Measurements from ENCODE around the gene KCNH3.

The KCNH3 gene

DNA sequence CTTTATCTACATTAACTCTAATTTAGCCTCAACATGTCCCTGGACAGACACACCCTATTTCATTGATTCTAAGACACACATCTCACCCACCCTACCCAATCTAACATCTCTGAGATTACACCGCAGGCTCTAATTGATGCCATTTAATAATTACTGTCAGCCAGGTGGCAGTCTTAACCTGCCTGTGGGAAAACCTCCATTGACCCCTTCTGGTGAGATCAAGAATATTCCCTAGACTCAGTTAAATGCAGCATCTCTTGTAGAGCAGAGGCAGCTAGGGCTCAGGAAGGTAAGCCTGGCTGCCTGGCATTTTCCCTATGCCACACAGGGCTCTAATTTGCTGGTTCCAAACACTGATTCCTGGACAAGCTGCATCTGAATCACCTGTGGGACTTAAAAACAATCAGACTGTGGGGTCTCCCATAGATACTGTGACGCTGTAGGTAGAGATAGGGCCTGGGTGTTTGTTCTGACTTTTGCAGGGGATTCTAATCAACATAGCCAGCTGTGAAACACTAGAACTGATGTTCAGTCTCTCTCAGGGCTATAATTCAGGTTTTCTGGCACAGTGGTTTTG lies 14.8 kb downstream of the KCNH3 start:
- no peak overlapping the region for H3K27ac ChIP-seq
- TF ChIP-seq ZFX (IDR thresholded peaks at IDR 0.05; ENCODE audit: borderline replicate concordance): no peak
- TF ChIP-seq, protein P1, sequence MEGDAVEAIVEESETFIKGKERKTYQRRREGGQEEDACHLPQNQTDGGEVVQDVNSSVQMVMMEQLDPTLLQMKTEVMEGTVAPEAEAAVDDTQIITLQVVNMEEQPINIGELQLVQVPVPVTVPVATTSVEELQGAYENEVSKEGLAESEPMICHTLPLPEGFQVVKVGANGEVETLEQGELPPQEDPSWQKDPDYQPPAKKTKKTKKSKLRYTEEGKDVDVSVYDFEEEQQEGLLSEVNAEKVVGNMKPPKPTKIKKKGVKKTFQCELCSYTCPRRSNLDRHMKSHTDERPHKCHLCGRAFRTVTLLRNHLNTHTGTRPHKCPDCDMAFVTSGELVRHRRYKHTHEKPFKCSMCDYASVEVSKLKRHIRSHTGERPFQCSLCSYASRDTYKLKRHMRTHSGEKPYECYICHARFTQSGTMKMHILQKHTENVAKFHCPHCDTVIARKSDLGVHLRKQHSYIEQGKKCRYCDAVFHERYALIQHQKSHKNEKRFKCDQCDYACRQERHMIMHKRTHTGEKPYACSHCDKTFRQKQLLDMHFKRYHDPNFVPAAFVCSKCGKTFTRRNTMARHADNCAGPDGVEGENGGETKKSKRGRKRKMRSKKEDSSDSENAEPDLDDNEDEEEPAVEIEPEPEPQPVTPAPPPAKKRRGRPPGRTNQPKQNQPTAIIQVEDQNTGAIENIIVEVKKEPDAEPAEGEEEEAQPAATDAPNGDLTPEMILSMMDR (IDR thresholded peaks at IDR 0.05): peak; percentile 94

GRCh38 chr12:49554266-49554665 lies 15.4 kb downstream of the KCNH3 start:
- no peak for TF ChIP-seq ZFX (IDR thresholded peaks at IDR 0.05; ENCODE audit: borderline replicate concordance)
- TF ChIP-seq, protein P1 (IDR thresholded peaks at IDR 0.05): no peak
- no peak overlapping the region for H3K27ac ChIP-seq

DNA sequence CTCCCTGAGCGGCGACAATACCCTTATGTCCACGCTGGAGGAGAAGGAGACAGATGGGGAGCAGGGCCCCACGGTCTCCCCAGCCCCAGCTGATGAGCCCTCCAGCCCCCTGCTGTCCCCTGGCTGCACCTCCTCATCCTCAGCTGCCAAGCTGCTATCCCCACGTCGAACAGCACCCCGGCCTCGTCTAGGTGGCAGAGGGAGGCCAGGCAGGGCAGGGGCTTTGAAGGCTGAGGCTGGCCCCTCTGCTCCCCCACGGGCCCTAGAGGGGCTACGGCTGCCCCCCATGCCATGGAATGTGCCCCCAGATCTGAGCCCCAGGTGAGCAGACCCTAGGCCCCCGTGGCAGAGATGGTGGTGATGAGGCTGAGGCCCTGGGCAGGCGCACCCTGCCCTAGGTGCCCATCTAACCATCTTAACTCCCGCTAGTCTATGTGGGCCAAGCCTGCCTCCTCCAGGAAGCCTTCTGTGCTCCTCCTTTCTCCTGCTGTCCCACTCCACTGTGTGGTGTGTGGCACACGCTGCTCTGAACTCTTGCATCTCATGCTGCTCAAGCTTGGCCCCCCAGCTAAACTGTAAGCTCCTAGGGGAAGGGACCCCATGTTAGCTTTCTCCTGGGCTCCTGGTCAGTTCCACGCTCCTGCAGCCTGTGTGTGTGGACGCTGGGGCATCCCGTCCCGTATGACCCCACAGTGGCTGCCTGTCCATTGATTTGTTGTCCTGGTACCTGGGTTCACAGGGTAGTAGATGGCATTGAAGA lies 17.0 kb downstream of the KCNH3 start:
- no peak for TF ChIP-seq ZFX (IDR thresholded peaks at IDR 0.05; ENCODE audit: borderline replicate concordance)
- TF ChIP-seq, protein P1 (IDR thresholded peaks at IDR 0.05): no peak
- no peak overlapping the region for H3K27ac ChIP-seq

GRCh38 chr12:49556391-49557186 lies 17.8 kb downstream of the KCNH3 start:
- TF ChIP-seq ZFX (IDR thresholded peaks at IDR 0.05; ENCODE audit: borderline replicate concordance): no peak
- TF ChIP-seq, protein P1 (IDR thresholded peaks at IDR 0.05): no peak
- H3K27ac ChIP-seq: no peak overlapping the region

DNA sequence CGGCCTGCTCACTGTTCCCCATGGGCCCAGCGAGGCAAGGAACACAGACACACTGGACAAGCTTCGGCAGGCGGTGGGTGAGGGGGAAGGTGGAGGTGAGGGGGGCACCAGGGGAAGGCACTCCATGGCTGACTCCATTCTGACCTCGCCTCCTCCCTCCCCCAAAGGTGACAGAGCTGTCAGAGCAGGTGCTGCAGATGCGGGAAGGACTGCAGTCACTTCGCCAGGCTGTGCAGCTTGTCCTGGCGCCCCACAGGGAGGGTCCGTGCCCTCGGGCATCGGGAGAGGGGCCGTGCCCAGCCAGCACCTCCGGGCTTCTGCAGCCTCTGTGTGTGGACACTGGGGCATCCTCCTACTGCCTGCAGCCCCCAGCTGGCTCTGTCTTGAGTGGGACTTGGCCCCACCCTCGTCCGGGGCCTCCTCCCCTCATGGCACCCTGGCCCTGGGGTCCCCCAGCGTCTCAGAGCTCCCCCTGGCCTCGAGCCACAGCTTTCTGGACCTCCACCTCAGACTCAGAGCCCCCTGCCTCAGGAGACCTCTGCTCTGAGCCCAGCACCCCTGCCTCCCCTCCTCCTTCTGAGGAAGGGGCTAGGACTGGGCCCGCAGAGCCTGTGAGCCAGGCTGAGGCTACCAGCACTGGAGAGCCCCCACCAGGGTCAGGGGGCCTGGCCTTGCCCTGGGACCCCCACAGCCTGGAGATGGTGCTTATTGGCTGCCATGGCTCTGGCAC lies 18.5 kb downstream of the KCNH3 start:
- TF ChIP-seq, protein P1 (IDR thresholded peaks at IDR 0.05): no peak
- TF ChIP-seq ZFX (IDR thresholded peaks at IDR 0.05; ENCODE audit: borderline replicate concordance): no peak

DNA sequence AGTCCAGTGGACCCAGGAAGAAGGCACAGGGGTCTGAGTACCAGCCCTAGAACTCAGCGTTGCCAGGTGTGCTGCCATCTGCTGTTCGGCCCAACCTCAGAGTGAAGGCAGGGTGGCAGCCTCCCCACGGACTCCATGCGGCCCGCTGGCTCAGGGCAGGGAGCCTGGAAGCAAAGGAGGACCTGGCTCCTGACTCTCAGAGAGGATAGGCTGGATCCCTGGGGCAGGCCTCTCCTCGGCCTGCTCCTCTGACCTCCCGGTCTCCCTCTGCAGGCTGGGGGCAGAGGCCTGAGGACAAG lies 19.0 kb downstream of the KCNH3 start:
- H3K27ac ChIP-seq: no peak overlapping the region
- TF ChIP-seq, protein P1 (IDR thresholded peaks at IDR 0.05): peak; percentile 35
- TF ChIP-seq ZFX (IDR thresholded peaks at IDR 0.05; ENCODE audit: borderline replicate concordance): no peak

More for the DNA sequence above, 18.5 kb downstream of the KCNH3 start:
- H3K27ac ChIP-seq: no peak overlapping the region
